Activated CD8-positive, alpha-beta memory T cell treated with anti-CD3 and anti-CD28 coated beads, Interleukin-2, amount 50 U/mL, for 48 hours (primary cell): ENCODE measurements around the gene GGA1.

ENCODE experiments used
- DNase-seq: peaks from one replicate; pipeline ENCODE4 v3.0.0-alpha.2; 2020

The GGA1 gene

DNA sequence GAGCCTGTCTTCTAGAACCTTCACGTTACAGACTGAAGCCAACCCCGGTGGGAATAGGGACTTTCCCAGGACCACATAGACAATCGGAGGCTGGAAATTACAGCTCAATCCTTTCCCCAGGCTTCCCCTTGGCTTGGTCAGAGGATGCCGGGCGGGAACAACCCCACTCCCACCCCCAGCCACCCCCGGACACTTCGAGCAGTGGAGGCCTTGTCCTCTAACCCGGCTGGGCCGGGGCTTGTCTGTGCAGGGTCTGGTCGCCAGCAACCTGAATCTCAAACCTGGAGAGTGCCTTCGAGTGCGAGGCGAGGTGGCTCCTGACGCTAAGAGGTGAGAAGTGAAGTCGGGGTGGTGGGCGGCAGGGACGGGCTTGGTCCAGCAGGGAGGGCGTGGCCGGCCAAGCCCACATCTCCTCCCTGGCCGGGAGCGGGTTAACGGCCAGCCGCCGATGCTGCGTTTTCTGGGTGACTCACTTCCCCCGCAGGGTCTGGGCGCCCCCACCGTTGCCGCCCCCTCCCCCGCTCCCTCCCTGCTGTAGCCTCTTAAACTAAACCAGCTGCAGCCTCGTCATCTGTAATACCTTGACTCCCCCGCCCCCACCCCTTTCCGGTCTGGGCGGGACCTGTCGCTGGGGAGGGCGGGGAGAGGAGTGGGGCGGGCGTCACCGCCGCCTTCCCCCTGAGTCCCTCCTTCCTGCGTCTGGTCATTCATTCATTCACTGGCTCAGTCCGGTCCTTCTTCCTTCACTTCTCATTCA is 68.3 kb downstream of the GGA1 start:
- DNase-seq = peak; percentile 93

DNA sequence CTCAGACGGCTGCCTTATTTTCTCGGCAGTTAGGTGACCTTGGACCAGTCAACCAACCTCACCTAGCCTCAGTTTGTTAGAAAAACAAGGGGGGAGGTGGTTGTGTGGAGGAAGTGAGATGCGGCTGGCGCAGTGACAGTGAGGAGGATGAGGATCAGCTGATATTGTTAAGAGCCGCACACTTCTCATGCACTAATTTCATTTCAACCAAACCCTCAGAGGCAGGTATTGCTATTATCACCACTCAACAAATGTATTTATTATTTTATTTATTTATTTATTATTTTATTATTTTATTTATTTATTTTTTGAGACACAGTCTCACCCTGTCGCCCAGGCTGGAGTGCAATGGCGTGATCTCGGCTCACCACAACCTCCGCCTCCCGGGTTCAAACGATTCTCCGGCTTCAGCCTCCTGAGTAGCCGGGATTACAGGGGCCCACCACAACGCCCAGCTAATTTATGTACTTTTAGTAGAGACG is 68.9 kb downstream of the GGA1 start:
- no peak for DNase-seq

DNA sequence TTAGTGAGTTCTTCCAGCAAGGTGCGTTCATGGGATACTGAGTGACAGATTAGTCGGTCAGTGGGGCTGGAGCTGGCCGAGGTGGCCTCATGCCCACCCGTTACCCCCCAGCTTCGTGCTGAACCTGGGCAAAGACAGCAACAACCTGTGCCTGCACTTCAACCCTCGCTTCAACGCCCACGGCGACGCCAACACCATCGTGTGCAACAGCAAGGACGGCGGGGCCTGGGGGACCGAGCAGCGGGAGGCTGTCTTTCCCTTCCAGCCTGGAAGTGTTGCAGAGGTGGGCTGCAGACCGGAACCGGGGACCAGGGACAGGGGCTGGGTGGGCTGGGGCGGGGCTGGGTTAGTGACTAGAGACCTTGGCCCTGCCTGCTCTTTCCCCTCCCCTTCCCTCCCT is 69.7 kb downstream of the GGA1 start:
- DNase-seq = no peak

DNA sequence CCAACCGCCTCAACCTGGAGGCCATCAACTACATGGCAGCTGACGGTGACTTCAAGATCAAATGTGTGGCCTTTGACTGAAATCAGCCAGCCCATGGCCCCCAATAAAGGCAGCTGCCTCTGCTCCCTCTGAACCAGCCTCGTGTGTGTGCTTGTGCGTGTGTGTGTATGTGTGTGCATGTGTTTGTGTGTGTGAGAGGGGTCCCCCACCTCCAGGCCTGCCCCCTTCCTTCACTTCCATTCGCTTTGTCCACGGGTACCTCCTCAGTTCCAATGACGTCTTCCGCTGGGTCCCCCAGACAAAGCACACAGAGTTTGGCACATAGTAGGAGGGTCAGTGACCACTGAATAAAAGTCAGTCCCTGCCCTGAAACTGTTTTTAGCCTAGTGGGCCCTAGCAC is 71.0 kb downstream of the GGA1 start:
- no peak for DNase-seq

DNA sequence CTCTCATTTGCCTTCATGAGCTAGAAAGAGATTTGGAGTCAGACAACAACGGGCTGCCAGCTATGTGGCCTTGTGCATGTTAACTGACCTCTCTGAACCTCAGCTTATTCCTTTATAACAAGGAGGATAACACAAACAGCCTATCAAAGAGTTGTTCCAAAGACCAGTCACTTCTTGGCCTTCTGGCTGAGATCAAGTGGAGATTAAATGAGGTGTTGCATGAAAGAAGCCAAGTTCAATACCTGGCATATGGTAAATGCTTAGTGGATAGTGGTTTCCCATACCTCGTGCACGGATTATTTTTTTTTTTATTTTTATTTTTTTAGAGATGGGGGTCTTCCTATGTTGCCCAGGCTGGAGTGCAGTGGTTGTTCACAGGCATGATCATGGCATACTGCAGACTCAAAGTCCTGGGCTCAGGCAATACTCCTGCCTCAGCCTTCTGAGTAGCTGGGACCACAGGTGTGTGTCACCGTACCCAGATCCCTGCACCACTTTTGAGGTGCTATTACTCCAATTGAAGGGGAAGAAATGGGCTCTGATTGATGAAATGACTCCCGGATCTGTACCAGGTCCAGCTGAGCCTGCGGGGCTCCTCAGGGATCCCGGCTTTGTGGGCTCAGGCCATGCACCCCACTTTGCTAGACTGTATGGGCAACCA is 71.7 kb downstream of the GGA1 start:
- no peak for DNase-seq

DNA sequence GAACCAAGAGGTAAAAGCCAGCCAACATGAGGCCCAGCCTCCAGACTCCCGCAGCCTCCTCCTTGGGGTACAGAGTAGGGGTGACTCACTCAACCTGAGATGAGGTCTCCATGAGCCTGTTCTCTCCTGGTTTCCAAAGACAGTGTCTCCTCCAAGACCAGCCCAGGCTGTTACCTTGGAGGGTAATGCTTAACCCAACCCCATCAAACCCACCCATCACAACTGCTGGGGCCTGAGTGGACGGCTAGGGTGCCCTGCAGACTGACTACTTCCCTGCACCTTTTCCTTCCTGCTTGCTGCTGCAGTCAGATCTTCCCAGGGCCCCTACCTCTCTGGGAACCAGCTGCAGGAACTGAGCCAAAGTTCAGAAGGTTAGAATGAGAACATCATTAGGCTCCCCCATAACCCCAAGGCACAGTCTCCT is 72.4 kb downstream of the GGA1 start:
- no peak for DNase-seq

DNA sequence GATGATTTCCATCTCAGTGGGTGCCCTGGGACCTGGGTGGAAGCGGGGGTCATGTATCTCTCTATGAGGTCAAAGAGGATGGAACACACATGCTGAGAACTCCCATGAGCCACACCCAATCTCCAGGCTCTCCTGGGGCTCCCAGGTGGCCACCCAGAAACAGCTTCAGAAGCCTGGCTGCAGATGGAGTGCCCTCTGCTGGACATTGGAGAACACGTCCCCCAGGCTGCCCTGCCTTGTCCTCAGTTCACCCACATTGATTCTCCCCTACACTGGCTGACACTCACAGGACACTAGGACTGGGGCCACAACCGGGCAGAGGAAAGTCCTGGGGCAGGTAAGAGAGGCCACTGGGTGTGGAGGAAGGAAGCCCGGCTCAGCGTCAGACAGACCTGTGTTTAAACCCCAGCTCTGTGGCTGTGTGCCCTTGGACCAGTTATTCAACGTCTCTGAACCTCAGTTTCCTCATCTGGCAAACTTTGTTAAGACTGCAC is 73.0 kb downstream of the GGA1 start:
- peak; percentile 83 for DNase-seq
